ENCODE results near the gene RPL41. TPM values are rescaled to one million over a fixed set of nuclear protein-coding genes. Genes with fewer than 3 reads are reported as not detected.

The RPL41 gene
- total RNA-seq, 1 donor from 2014 or later = 4,566 TPM

DNA sequence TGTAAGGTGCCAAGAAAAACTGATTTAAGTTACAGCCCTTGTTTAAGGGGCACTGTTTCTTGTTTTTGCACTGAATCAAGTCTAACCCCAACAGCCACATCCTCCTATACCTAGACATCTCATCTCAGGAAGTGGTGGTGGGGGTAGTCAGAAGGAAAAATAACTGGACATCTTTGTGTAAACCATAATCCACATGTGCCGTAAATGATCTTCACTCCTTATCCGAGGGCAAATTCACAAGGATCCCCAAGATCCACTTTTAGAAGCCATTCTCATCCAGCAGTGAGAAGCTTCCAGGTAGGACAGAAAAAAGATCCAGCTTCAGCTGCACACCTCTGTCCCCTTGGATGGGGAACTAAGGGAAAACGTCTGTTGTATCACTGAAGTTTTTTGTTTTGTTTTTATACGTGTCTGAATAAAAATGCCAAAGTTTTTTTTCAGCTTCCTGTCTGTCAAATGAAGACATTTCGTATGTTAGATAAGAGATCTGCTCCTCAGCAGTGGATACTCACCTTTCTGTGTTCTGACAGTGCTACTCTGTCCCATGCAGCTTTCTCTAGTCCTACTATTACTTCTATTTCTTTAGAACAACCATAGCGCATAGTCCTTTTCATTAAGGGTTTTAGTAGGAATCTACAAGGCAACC, 13.2 kb upstream of the RPL41 start:
- peaks cover 11% of the 10 kb centered on the region for H3K36me3 Mint-ChIP-seq
- DNase-seq (ENCODE audit: extremely low spot score, unreplicated experiment) = no peak
- H3K27me3 Mint-ChIP-seq = no peaks in the 10 kb centered on the region
- TF ChIP-seq, protein P1, sequence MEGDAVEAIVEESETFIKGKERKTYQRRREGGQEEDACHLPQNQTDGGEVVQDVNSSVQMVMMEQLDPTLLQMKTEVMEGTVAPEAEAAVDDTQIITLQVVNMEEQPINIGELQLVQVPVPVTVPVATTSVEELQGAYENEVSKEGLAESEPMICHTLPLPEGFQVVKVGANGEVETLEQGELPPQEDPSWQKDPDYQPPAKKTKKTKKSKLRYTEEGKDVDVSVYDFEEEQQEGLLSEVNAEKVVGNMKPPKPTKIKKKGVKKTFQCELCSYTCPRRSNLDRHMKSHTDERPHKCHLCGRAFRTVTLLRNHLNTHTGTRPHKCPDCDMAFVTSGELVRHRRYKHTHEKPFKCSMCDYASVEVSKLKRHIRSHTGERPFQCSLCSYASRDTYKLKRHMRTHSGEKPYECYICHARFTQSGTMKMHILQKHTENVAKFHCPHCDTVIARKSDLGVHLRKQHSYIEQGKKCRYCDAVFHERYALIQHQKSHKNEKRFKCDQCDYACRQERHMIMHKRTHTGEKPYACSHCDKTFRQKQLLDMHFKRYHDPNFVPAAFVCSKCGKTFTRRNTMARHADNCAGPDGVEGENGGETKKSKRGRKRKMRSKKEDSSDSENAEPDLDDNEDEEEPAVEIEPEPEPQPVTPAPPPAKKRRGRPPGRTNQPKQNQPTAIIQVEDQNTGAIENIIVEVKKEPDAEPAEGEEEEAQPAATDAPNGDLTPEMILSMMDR (conservative IDR thresholded peaks at IDR 0.05) = no peak
- H3K9me3 Mint-ChIP-seq = no peaks in the 10 kb centered on the region
- H3K4me3 Mint-ChIP-seq = peak overlapping the region; percentile 99
- H3K27ac Mint-ChIP-seq = peak overlapping the region; percentile 97
- peaks cover 29% of the 10 kb centered on the region for H3K4me1 Mint-ChIP-seq (ENCODE audit: unreplicated experiment)

GRCh38 chr12:56103823-56104108, 12.7 kb upstream of the RPL41 start:
- Mint-ChIP-seq H3K4me3 (peak overlapping the region; percentile 99), H3K9me3 (no peaks in the 10 kb centered on the region), H3K4me1 (ENCODE audit: unreplicated experiment) (peaks cover 29% of the 10 kb centered on the region), H3K36me3 (peaks cover 15% of the 10 kb centered on the region), H3K27ac (peak overlapping the region; percentile 97), H3K27me3 (no peaks in the 10 kb centered on the region)
- DNase-seq (ENCODE audit: extremely low spot score, unreplicated experiment) = no peak
- TF ChIP-seq, protein P1 (conservative IDR thresholded peaks at IDR 0.05) = no peak

DNA sequence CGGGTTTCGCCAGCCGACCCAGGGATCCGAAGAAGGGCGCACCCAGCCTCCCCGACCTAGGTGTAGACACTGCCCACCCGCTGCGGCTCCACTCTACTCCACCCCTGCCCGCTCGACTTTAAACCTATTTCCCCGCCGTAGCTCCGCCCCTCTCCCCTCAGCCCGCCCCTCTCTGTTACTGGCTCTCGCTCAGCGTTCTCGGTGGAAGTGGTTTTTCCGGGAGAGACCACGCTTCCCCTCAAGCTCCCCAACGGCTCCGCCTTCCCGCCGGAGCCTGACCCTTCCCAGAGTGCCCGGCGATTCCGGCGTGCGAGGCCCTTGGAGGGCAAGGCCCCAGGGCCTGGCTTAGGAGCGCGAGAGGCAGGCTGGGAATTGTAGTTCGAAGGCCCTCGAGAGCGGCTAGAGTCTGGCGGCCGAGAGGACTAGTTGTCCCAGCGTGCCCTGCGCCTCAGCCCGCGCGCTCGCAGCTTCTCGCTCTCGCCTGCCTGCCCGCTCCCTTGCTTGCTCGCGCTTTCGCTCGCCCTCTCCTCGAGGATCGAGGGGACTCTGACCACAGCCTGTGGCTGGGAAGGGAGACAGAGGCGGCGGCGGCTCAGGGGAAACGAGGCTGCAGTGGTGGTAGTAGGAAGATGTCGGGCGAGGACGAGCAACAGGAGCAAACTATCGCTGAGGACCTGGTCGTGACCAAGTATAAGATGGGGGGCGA, 12.2 kb upstream of the RPL41 start, which contains the start of gene PA2G4:
TSS of gene PA2G4 (plus strand) at position 451 of the 706 bp plus-strand sequence. CDS start at position 630, 179 bp downstream.
- Mint-ChIP-seq H3K27ac (peak within 1 kb of the TSS; percentile 97), H3K36me3 (peaks cover 15% of the 10 kb centered on the region), H3K4me1 (ENCODE audit: unreplicated experiment) (peaks cover 29% of the 10 kb centered on the region), H3K4me3 (peak within 1 kb of the TSS; percentile 99), H3K9me3 (no peaks in the 10 kb centered on the region), H3K27me3 (no peaks in the 10 kb centered on the region)
- TF ChIP-seq, protein P1 (conservative IDR thresholded peaks at IDR 0.05) = no peak
- peak; percentile 98 for DNase-seq (ENCODE audit: extremely low spot score, unreplicated experiment)

DNA sequence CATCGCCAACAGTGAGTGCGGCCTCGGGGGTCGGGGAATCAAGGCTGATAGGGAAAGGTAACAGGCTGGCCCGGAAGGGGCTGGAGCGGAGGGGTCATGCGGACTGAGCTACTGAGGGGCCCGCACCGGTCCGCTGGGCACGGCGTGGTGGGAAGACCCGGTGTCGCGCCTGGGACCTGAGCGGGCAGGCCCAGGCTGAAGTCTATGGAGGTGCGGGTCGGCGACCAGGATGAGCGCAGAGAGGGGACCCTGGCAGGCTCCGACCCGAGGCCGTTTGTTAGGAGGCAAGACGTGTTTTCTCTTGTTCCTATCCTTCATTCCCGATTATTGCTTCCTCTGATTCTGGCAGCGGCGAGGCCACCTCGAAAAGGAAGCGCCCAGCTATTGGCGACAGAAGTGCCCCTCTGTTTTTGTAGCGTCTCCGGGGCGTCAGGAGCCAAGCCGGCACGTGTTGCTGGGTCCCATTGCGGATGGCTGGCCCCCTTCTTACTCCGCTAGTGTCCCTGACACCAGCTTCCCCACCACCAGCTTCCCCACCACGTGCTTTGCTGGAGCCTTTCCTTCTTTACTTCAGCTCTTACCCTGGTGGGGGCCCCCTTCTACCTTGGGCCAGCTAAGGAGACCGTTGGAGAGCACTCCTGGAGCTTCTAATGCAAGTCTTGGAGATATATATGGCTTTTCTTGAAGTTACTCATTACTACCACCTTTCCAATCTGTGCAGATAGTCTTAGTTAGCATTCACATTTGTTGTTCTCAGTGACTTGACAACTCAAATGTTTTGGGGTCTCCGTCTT, 11.4 kb upstream of the RPL41 start:
- DNase-seq (ENCODE audit: extremely low spot score, unreplicated experiment) = peak; percentile 77
- Mint-ChIP-seq H3K4me1 (ENCODE audit: unreplicated experiment) (peaks cover 29% of the 10 kb centered on the region), H3K36me3 (peaks cover 13% of the 10 kb centered on the region), H3K4me3 (peak overlapping the region; percentile 99), H3K27me3 (no peaks in the 10 kb centered on the region), H3K27ac (peak overlapping the region; percentile 97), H3K9me3 (no peaks in the 10 kb centered on the region)
- TF ChIP-seq, protein P1 (conservative IDR thresholded peaks at IDR 0.05) = no peak

- Mint-ChIP-seq H3K27me3 (no peaks in the 10 kb centered on the region), H3K4me1 (ENCODE audit: unreplicated experiment) (peaks cover 29% of the 10 kb centered on the region), H3K27ac (peak overlapping the region; percentile 97), H3K4me3 (peak overlapping the region; percentile 99), H3K9me3 (no peaks in the 10 kb centered on the region), H3K36me3 (peaks cover 16% of the 10 kb centered on the region)
- TF ChIP-seq, protein P1 (conservative IDR thresholded peaks at IDR 0.05) = no peak
- DNase-seq (ENCODE audit: extremely low spot score, unreplicated experiment) = no peak
Observed at GRCh38 chr12:56105609-56105902, 10.9 kb upstream of the RPL41 start.
